ENCODE measurements around the gene STIM2.

GRCh38 chr4:26884486-26884988 lies 23.9 kb downstream of the STIM2 start:
- TF ChIP-seq, protein P1, sequence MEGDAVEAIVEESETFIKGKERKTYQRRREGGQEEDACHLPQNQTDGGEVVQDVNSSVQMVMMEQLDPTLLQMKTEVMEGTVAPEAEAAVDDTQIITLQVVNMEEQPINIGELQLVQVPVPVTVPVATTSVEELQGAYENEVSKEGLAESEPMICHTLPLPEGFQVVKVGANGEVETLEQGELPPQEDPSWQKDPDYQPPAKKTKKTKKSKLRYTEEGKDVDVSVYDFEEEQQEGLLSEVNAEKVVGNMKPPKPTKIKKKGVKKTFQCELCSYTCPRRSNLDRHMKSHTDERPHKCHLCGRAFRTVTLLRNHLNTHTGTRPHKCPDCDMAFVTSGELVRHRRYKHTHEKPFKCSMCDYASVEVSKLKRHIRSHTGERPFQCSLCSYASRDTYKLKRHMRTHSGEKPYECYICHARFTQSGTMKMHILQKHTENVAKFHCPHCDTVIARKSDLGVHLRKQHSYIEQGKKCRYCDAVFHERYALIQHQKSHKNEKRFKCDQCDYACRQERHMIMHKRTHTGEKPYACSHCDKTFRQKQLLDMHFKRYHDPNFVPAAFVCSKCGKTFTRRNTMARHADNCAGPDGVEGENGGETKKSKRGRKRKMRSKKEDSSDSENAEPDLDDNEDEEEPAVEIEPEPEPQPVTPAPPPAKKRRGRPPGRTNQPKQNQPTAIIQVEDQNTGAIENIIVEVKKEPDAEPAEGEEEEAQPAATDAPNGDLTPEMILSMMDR (IDR thresholded peaks at IDR 0.05 in 4 of 5, conservative IDR thresholded peaks at IDR 0.05 in 1 of 5), result no peak
- TF ChIP-seq POLR2A (IDR thresholded peaks at IDR 0.05), result no peak

All from gastrocnemius medialis (tissue), 4 donors.